SK-N-SH (cell line): Measurements from ENCODE around the gene ADPRHL1. TPM values are rescaled to one million over a fixed set of nuclear protein-coding genes. Genes with fewer than 3 reads are reported as not detected.

ENCODE experiments used
- CTCF ChIA-PET: fragments of 300-600, 350-600 bp; formaldehyde crosslinking; extraction: SDS; loops from one replicate; lab custom pipeline; 2021; lab: Yijun Ruan, JAX
- POLR2A ChIA-PET: fragments of 350-600 bp; sonication (Branson Sonifier 250); formaldehyde crosslinking; extraction: SDS; loops from one replicate; lab custom pipeline; 2020; ENCODE audit warnings: antibody characterized with exemption, inconsistent platforms; lab: Yijun Ruan, JAX
- DNase-seq: peaks from one replicate; pipeline ENCODE4 v3.0.0; 2012
- H2AFZ ChIP-seq: fragments of 200-600 bp; sonication (generic); 2 replicates; pipeline ENCODE4 v1.8.1; 2016; ENCODE audit warnings: antibody characterized with exemption, mild to moderate bottlenecking, low read depth
- H3F3A ChIP-seq: fragments of 200-600 bp; sonication (generic); replicated peaks from 2 replicates; pipeline ENCODE3; 2016; ENCODE audit warnings: antibody characterized with exemption, mild to moderate bottlenecking; ENCODE audit not compliant: insufficient read depth
- H3K27ac ChIP-seq, 2 experiments: fragments of 200-500 bp in 1 of 2; fragments of 200-600 bp in 1 of 2; sonication (Bioruptor generic) in 1 of 2; sonication (generic), shearing (Covaris generic) in 1 of 2; 2 replicates each; pipeline versions ENCODE4 v1.5.1 to v1.6.1; 2014 to 2016; ENCODE audit warnings: low read depth in 2 of 2, inconsistent platforms in 1 of 2, low read length in 1 of 2, mild to moderate bottlenecking in 1 of 2, mixed read lengths in 1 of 2
- H3K27me3 ChIP-seq: fragments of 200-600 bp; sonication (generic), shearing (Covaris generic); 2 replicates; pipeline ENCODE4 v1.6.1; 2016; ENCODE audit warnings: mixed run types; ENCODE audit not compliant: insufficient read depth
- H3K36me3 ChIP-seq, 2 experiments: fragments of 200-500 bp in 1 of 2; fragments of 200-600 bp in 1 of 2; sonication (Bioruptor generic) in 1 of 2; sonication (generic) in 1 of 2; replicated peaks in 1 of 2; 2 replicates each; pipeline versions ENCODE3 to v1.5.1; 2014 to 2016; ENCODE audit warnings: low read length in 1 of 2, mild to moderate bottlenecking in 1 of 2; ENCODE audit not compliant: insufficient read depth in 2 of 2, control insufficient read depth in 1 of 2
- H3K4me1 ChIP-seq, 2 experiments: fragments of 200-500 bp in 1 of 2; fragments of 200-600 bp in 1 of 2; sonication (Bioruptor generic) in 1 of 2; sonication (generic), shearing (Covaris generic) in 1 of 2; 2 replicates each; pipeline versions ENCODE4 v1.5.1 to v1.6.1; 2014 to 2016; ENCODE audit warnings: low read depth in 1 of 2, low read length in 1 of 2, mixed run types in 1 of 2; ENCODE audit not compliant: insufficient read depth in 2 of 2, control insufficient read depth in 1 of 2
- H3K4me2 ChIP-seq: fragments of 200-600 bp; sonication (generic), shearing (Covaris generic); 2 replicates; pipeline ENCODE4 v1.6.1; 2017; ENCODE audit warnings: mixed run types
- H3K4me3 ChIP-seq, 2 experiments: fragments of 200-500 bp in 1 of 2; fragments of 200-600 bp in 1 of 2; sonication (Bioruptor generic) in 1 of 2; sonication (generic), shearing (Covaris generic) in 1 of 2; 2 replicates each; pipeline versions ENCODE4 v1.5.1 to v1.8.1; 2014 to 2016; ENCODE audit warnings: low read depth in 2 of 2, inconsistent platforms in 1 of 2, low read length in 1 of 2, mild to moderate bottlenecking in 1 of 2, mixed read lengths in 1 of 2, moderate library complexity in 1 of 2
- H3K79me2 ChIP-seq: fragments of 200-600 bp; sonication (generic); 2 replicates; pipeline ENCODE4 v1.8.1; 2017; ENCODE audit warnings: mild to moderate bottlenecking; ENCODE audit not compliant: insufficient read depth
- H3K9ac ChIP-seq: fragments of 200-600 bp; sonication (generic); 2 replicates; pipeline ENCODE4 v1.6.1; 2017; ENCODE audit warnings: mixed run types
- H3K9me2 ChIP-seq: fragments of 200-600 bp; sonication (generic); 2 replicates; pipeline ENCODE4 v1.6.1; 2017; ENCODE audit warnings: mixed run types
- H3K9me3 ChIP-seq: fragments of 200-600 bp; sonication (generic); 2 replicates; pipeline ENCODE4 v1.6.1; 2017; ENCODE audit warnings: mixed run types, mild to moderate bottlenecking, moderate library complexity
- H4K20me1 ChIP-seq: fragments of 200-600 bp; sonication (generic); 2 replicates; pipeline ENCODE4 v1.6.1; 2017; ENCODE audit warnings: mild to moderate bottlenecking, mixed run types; ENCODE audit not compliant: insufficient read depth
- CHD2 ChIP-seq: fragments of 150-350 bp; IDR thresholded peaks from 2 replicates; pipeline ENCODE4 v1.6.1; 2018; ENCODE audit warnings: low read length; ENCODE audit not compliant: partially characterized antibody
- CTCF ChIP-seq: fragments of 200-600 bp; sonication (generic); IDR thresholded peaks from 2 replicates; pipeline ENCODE4 v1.6.1; 2017; ENCODE audit warnings: antibody characterized with exemption, mild to moderate bottlenecking, moderate library complexity
- EZH2phosphoT487 ChIP-seq: fragments of 200-600 bp; sonication (generic); IDR thresholded peaks from 2 replicates; pipeline ENCODE4 v1.6.1; 2017; ENCODE audit warnings: low read depth, mixed run types, mild to moderate bottlenecking, antibody characterized with exemption, moderate library complexity, borderline replicate concordance
- FOSL2 ChIP-seq: IDR thresholded peaks from 2 replicates; pipeline ENCODE4 v1.4.0; 2012; ENCODE audit warnings: low read depth, mild to moderate bottlenecking, moderate library complexity, borderline replicate concordance
- FOXJ3 ChIP-seq: sonication (generic); formaldehyde crosslinking; IDR thresholded peaks from 2 replicates; pipeline ENCODE4 v1.5.1; 2020; ENCODE audit warnings: mild to moderate bottlenecking, missing genetic modification reagents
- GABPA ChIP-seq: IDR thresholded peaks from 2 replicates; pipeline ENCODE4 v1.4.0; 2012; ENCODE audit warnings: low read depth, mild to moderate bottlenecking
- GATA2 ChIP-seq: sonication (generic); formaldehyde crosslinking; IDR thresholded peaks from 2 replicates; pipeline ENCODE4 v1.5.0; 2020; ENCODE audit warnings: mild to moderate bottlenecking, missing genetic modification reagents
- IRF3 ChIP-seq: fragments of 150-350 bp; IDR thresholded peaks from 2 replicates; pipeline ENCODE4 v1.6.1; 2016; ENCODE audit warnings: mild to moderate bottlenecking, low read depth, low read length
- MAX ChIP-seq: IDR thresholded peaks from 2 replicates; pipeline ENCODE4 v1.4.0; 2012; ENCODE audit warnings: low read depth
- MXI1 ChIP-seq: IDR thresholded peaks from 2 replicates; pipeline ENCODE4 v1.6.1; 2012; ENCODE audit warnings: mild to moderate bottlenecking, low read depth, low read length, improper control_type of control experiment
- PBX3 ChIP-seq: IDR thresholded peaks from 2 replicates; pipeline ENCODE4; 2012
- RAD21 ChIP-seq: IDR thresholded peaks from 2 replicates; pipeline ENCODE4 v1.6.1; 2012; ENCODE audit warnings: mild to moderate bottlenecking, low read length
- RFX5 ChIP-seq: IDR thresholded peaks from 2 replicates; pipeline ENCODE4 v1.6.1; 2012; ENCODE audit warnings: mild to moderate bottlenecking, improper control_type of control experiment, low read length
- SIN3A ChIP-seq: IDR thresholded peaks from 2 replicates; pipeline ENCODE4 v1.6.1; 2012; ENCODE audit warnings: low read depth, mild to moderate bottlenecking, low read length, moderate library complexity, borderline replicate concordance
- SMC3 ChIP-seq: IDR thresholded peaks from 2 replicates; pipeline ENCODE4 v1.6.1; 2012; ENCODE audit warnings: low read depth, low read length, improper control_type of control experiment
- TAF1 ChIP-seq: IDR thresholded peaks from 2 replicates; pipeline ENCODE4 v1.6.1; 2012; ENCODE audit warnings: low read depth, mild to moderate bottlenecking, low read length, moderate library complexity, borderline replicate concordance
- USF1 ChIP-seq: IDR thresholded peaks from 2 replicates; pipeline ENCODE4 v1.4.0; 2012; ENCODE audit warnings: low read depth, borderline replicate concordance
- WGBS: methylation state at CpG from one replicate; pipeline ENCODE4 v1.1.6; 2017; ENCODE audit warnings: low lambda C conversion rate; 5-methylcytosine and 5-hydroxymethylcytosine counted together
- polyA plus RNA-seq, 3 experiments: library from polyadenylated mRNA; depleted of rRNA; stranded (reverse); fragments of >200 nt; gene quantifications; 2 replicates each; pipeline ENCODE4 v1.2.3, GENCODE V29; 2012

The ADPRHL1 gene
- polyA plus RNA-seq, 1 of the 3 experiments (the other 2 are of a cell fraction) = 1.0 TPM

- no peak for TF ChIP-seq IRF3
- no peak for TF ChIP-seq EZH2phosphoT487
- no peak for TF ChIP-seq FOSL2
- TF ChIP-seq USF1 = no peak
Measured at GRCh38 chr13:113445791-113446487, 7.3 kb downstream of the ADPRHL1 start (continued).

- Histone ChIP-seq H4K20me1 (no peaks in the 10 kb centered on the region), H3K9ac (no peak overlapping the region), H3K36me3 (peaks cover 0 to 10% of the 10 kb centered on the region in 2 experiments), H3K9me2 (no peaks in the 10 kb centered on the region), H3K4me2 (no peak overlapping the region), H3K9me3 (no peaks in the 10 kb centered on the region), H3K79me2 (no peaks in the 10 kb centered on the region), H3K27ac (no peak overlapping the region), H3K4me3 (no peak overlapping the region), H3K27me3 (no peaks in the 10 kb centered on the region), H3K4me1 (no peaks in the 10 kb centered on the region; a peak in 1 of 4 replicates), H3F3A (no peaks in the 10 kb centered on the region), H2AFZ (no peak overlapping the region)
- ChIA-PET POLR2A (no interaction called here), CTCF (no interaction called here)
- WGBS = 98% methylated on average over 4 of the region's 15 CpGs
- TF ChIP-seq RAD21 = no peak
- no peak for TF ChIP-seq SMC3
- TF ChIP-seq FOXJ3 (CRISPR knock-in tag) = no peak
- TF ChIP-seq GABPA = no peak
- no peak for TF ChIP-seq SIN3A
- DNase-seq = no peak
Measured at GRCh38 chr13:113443991-113444390, 9.3 kb downstream of the ADPRHL1 start.

- ChIA-PET CTCF (no interaction called here), POLR2A (no interaction called here)
- Histone ChIP-seq H3K9me3 (no peaks in the 10 kb centered on the region), H3K4me1 (no peaks in the 10 kb centered on the region), H3K27me3 (no peaks in the 10 kb centered on the region), H3K36me3 (peaks cover 0 to 10% of the 10 kb centered on the region in 2 experiments), H4K20me1 (no peaks in the 10 kb centered on the region), H3K4me3 (no peak overlapping the region), H2AFZ (no peak overlapping the region), H3K9me2 (no peaks in the 10 kb centered on the region), H3K4me2 (no peak overlapping the region), H3K27ac (no peak overlapping the region), H3K79me2 (no peaks in the 10 kb centered on the region), H3K9ac (no peak overlapping the region), H3F3A (no peaks in the 10 kb centered on the region)
- no peak for DNase-seq
- TF ChIP-seq RFX5 (no peak), CHD2 (no peak), MAX (no peak), PBX3 (no peak), MXI1 (no peak), IRF3 (no peak), SIN3A (no peak), CTCF (no peak), GATA2 (no peak), TAF1 (no peak)
- 81% methylated on average over 1 of the region's 1 CpG for WGBS
Measured at GRCh38 chr13:113442985-113443362, 10.3 kb downstream of the ADPRHL1 start.
